ENCODE measurements around the gene ARHGDIG. TPM values are rescaled to one million over a fixed set of nuclear protein-coding genes. Genes with fewer than 3 reads are reported as not detected.

Gene ARHGDIG
- total RNA-seq, 1 donor from 2014 or later = not detected

DNA sequence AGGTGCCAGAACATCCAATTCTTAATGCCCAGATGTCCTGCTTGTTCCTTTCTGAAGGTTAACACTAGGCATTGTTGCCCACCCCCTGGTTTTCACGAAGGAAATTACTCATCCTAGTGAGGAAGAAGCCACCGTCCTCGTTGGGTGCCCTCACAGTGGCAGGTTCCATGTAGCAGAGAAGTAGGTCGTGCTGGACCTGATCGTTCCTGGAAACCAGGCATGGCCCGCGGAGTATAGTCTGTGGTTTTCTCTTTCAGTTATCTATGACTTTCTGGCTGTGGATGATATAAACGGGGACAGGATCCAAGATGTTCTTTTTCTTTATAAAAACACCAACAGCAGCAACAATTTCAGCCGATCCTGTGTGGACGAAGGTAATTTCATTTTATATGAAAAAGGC lies 21.2 kb upstream of the ARHGDIG start:
- peaks cover under 1% of the 10 kb centered on the region for H3K4me1 Mint-ChIP-seq (ENCODE audit: unreplicated experiment)

DNA sequence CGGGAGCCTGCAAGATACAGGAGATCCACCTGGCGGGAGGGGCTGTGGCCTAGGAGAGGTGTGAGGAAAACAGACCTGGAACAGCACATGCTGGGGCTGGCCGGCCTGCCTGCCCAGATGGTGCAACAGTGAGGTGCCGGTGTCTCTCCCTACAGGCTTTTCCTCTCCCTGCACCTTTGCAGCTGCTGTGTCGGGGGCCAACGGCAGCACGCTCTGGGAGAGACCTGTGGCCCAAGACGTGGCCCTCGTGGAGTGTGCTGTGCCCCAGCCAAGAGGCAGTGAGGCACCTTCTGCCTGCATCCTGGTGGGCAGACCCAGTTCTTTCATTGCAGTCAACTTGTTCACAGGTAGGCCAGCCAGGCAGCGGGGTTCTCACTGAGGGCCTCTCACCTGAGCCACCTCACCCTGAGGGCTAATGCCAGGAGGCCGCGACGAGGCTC lies 20.6 kb upstream of the ARHGDIG start:
- H3K27me3 Mint-ChIP-seq (ENCODE audit: unreplicated experiment) = no peaks in the 10 kb centered on the region
- no peak overlapping the region for H3K27ac Mint-ChIP-seq (ENCODE audit: unreplicated experiment)
- H3K4me1 Mint-ChIP-seq (ENCODE audit: unreplicated experiment) = no peaks in the 10 kb centered on the region
- H3K4me3 Mint-ChIP-seq (ENCODE audit: unreplicated experiment) = no peak overlapping the region
- no peaks in the 10 kb centered on the region for H3K9me3 Mint-ChIP-seq (ENCODE audit: unreplicated experiment)
- no peak for DNase-seq (ENCODE audit: low spot score)
- TF ChIP-seq, protein P1, sequence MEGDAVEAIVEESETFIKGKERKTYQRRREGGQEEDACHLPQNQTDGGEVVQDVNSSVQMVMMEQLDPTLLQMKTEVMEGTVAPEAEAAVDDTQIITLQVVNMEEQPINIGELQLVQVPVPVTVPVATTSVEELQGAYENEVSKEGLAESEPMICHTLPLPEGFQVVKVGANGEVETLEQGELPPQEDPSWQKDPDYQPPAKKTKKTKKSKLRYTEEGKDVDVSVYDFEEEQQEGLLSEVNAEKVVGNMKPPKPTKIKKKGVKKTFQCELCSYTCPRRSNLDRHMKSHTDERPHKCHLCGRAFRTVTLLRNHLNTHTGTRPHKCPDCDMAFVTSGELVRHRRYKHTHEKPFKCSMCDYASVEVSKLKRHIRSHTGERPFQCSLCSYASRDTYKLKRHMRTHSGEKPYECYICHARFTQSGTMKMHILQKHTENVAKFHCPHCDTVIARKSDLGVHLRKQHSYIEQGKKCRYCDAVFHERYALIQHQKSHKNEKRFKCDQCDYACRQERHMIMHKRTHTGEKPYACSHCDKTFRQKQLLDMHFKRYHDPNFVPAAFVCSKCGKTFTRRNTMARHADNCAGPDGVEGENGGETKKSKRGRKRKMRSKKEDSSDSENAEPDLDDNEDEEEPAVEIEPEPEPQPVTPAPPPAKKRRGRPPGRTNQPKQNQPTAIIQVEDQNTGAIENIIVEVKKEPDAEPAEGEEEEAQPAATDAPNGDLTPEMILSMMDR (IDR thresholded peaks at IDR 0.05; ENCODE audit: unreplicated experiment) = no peak
- H3K36me3 Mint-ChIP-seq (ENCODE audit: low read depth, unreplicated experiment) = peaks cover 22% of the 10 kb centered on the region

More for the DNA sequence above, 21.2 kb upstream of the ARHGDIG start:
- Mint-ChIP-seq H3K36me3 (ENCODE audit: low read depth, unreplicated experiment) (peaks cover 22% of the 10 kb centered on the region), H3K9me3 (ENCODE audit: unreplicated experiment) (no peaks in the 10 kb centered on the region), H3K27me3 (ENCODE audit: unreplicated experiment) (no peaks in the 10 kb centered on the region), H3K27ac (ENCODE audit: unreplicated experiment) (no peak overlapping the region), H3K4me3 (ENCODE audit: unreplicated experiment) (no peak overlapping the region)
- TF ChIP-seq, protein P1 (IDR thresholded peaks at IDR 0.05; ENCODE audit: unreplicated experiment) = no peak
- no peak for DNase-seq (ENCODE audit: low spot score)

DNA sequence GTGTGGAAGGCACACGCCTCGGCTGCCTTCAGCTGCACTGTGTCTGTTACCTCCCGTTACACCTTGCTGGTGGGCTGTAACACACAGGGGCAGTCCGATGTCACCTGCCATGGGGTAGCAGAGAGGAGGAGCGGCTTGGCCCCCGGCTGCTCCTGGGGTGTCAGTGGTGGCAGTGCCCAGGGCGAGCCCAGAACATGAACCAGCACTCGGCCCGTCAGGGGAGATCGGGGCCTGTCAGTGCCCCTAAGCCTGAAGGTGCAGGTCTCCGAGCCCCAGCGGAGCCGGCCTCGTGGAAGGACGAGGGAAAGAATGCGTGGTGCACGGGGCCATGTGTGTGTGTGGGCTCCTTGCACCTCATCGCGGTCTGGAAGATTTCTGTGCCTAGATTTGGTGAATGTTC lies 20.1 kb upstream of the ARHGDIG start:
- TF ChIP-seq, protein P1 (IDR thresholded peaks at IDR 0.05; ENCODE audit: unreplicated experiment) = no peak
- Mint-ChIP-seq H3K4me1 (ENCODE audit: unreplicated experiment) (no peaks in the 10 kb centered on the region), H3K9me3 (ENCODE audit: unreplicated experiment) (no peaks in the 10 kb centered on the region), H3K27ac (ENCODE audit: unreplicated experiment) (no peak overlapping the region), H3K4me3 (ENCODE audit: unreplicated experiment) (no peak overlapping the region), H3K27me3 (ENCODE audit: unreplicated experiment) (no peaks in the 10 kb centered on the region), H3K36me3 (ENCODE audit: low read depth, unreplicated experiment) (peaks cover 22% of the 10 kb centered on the region)
- DNase-seq (ENCODE audit: low spot score) = no peak

DNA sequence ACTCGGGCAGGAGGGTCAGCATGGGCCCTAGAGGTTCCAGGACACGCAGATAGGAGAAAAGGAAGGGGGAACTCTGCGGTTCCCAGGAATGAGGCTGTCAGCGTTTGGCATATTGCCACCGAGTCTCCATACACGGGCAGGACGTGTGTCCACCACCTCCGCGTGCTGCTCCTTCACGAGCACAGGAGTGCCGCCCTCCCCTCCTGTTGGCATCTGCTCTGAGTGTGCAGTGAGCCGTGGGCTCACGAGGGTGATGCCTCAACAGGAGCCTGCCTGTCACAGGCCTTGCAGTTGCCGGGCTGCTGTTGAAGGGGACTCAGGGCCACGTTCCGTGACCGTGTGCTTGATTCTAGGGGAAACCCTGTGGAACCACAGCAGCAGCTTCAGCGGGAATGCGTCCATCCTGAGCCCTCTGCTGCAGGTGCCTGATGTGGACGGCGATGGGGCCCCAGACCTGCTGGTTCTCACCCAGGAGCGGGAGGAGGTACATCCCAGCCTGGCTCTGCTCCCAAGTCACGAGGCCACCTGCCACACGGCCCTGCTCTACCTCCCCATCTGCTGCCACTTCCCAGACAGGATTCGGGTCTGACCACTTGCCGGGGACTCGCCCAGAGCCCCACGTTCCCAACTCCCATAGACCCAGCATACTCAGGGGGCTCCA lies 19.2 kb upstream of the ARHGDIG start:
- no peak for DNase-seq (ENCODE audit: low spot score)
- peaks cover 17% of the 10 kb centered on the region for H3K36me3 Mint-ChIP-seq (ENCODE audit: low read depth, unreplicated experiment)
- H3K4me1 Mint-ChIP-seq (ENCODE audit: unreplicated experiment) = no peaks in the 10 kb centered on the region
- H3K27me3 Mint-ChIP-seq (ENCODE audit: unreplicated experiment) = no peaks in the 10 kb centered on the region
- no peak overlapping the region for H3K27ac Mint-ChIP-seq (ENCODE audit: unreplicated experiment)
- no peaks in the 10 kb centered on the region for H3K9me3 Mint-ChIP-seq (ENCODE audit: unreplicated experiment)
- TF ChIP-seq, protein P1 (IDR thresholded peaks at IDR 0.05; ENCODE audit: unreplicated experiment) = no peak
- H3K4me3 Mint-ChIP-seq (ENCODE audit: unreplicated experiment) = no peak overlapping the region

DNA sequence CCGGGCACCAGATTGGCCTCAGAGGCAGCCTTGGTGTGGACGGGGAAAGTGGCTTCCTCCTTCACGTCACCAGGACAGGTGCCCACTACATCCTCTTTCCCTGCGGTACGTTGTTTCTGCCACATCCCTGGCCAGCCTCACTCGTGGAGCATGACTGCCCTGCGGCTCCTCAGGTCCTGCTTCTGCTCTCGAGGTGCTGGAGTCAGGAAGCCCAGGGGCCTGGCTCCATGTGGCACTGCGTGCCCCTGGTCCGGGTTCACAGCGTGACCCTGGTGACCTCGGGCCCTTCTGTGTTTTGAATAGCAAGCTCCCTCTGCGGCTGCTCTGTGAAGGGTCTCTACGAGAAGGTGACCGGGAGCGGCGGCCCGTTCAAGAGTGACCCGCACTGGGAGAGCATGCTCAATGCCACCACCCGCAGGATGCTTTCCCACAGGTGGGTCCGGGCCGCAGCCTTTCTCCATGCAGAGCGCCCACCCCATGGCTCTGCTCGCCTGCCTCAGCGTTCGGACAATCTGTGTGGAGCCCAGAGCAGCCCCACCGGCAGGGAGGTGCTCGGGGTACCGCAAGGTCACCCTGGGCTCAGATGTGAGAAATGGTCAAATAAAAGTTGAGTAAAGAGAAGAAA lies 18.2 kb upstream of the ARHGDIG start:
- no peak overlapping the region for H3K27ac Mint-ChIP-seq (ENCODE audit: unreplicated experiment)
- no peaks in the 10 kb centered on the region for H3K4me1 Mint-ChIP-seq (ENCODE audit: unreplicated experiment)
- H3K9me3 Mint-ChIP-seq (ENCODE audit: unreplicated experiment) = no peaks in the 10 kb centered on the region
- no peak for DNase-seq (ENCODE audit: low spot score)
- H3K27me3 Mint-ChIP-seq (ENCODE audit: unreplicated experiment) = peaks cover 2% of the 10 kb centered on the region
- peaks cover 17% of the 10 kb centered on the region for H3K36me3 Mint-ChIP-seq (ENCODE audit: low read depth, unreplicated experiment)
- TF ChIP-seq, protein P1 (IDR thresholded peaks at IDR 0.05; ENCODE audit: unreplicated experiment) = no peak
- H3K4me3 Mint-ChIP-seq (ENCODE audit: unreplicated experiment) = no peak overlapping the region
